SK-N-SH treated with all-trans-retinoic acid at 6 μM for 48 hours (cell line): ENCODE data around the gene MTMR3.

Experiments used
- ATAC-seq: fragments of 200-7000 bp; cut with Tn5 transposase; 3 replicates; pipeline ENCODE4 v1.9.1; 2020; ENCODE audit warnings: mild to moderate bottlenecking, moderate library complexity
- ARNTL ChIP-seq: fragments of 450-650 bp; formaldehyde crosslinking; IDR thresholded peaks from 2 replicates; pipeline ENCODE4 v1.5.0; 2020; ENCODE audit warnings: low read depth, mild to moderate bottlenecking, moderate library complexity, borderline replicate concordance
- BACH2 ChIP-seq: fragments of 250-450 bp; sonication (Bioruptor Pico); IDR thresholded peaks from 2 replicates; pipeline ENCODE4 v1.9.0; 2021; ENCODE audit warnings: mild to moderate bottlenecking, borderline replicate concordance
- CREB5 ChIP-seq: fragments of 250-450 bp; sonication (Bioruptor Pico); IDR thresholded peaks from 2 replicates; pipeline ENCODE4 v1.5.1; 2020; ENCODE audit warnings: low read depth, mild to moderate bottlenecking, moderate library complexity
- CSDC2 ChIP-seq: fragments of 250-450 bp; sonication (Bioruptor Pico); IDR thresholded peaks from 2 replicates; pipeline ENCODE4 v1.5.0; 2020; ENCODE audit warnings: mild to moderate bottlenecking, moderate library complexity
- CSRNP3 ChIP-seq: fragments of 250-450 bp; sonication (Bioruptor Pico); IDR thresholded peaks from 2 replicates; pipeline ENCODE4 v1.5.1; 2021; ENCODE audit warnings: mild to moderate bottlenecking, moderate library complexity
- GLIS3 ChIP-seq: fragments of 250-450 bp; sonication (Bioruptor Pico); IDR thresholded peaks from 2 replicates; pipeline ENCODE4 v1.5.0; 2020; ENCODE audit warnings: mild to moderate bottlenecking, moderate library complexity
- ISL1 ChIP-seq: fragments of 250-450 bp; sonication (Bioruptor Pico); IDR thresholded peaks from 2 replicates; pipeline ENCODE4 v2.1.2; 2022; ENCODE audit warnings: mild to moderate bottlenecking, moderate library complexity
- OSR1 ChIP-seq: fragments of 250-450 bp; sonication (Bioruptor Pico); IDR thresholded peaks from 2 replicates; pipeline ENCODE4 v1.8.0; 2022; ENCODE audit warnings: moderate library complexity, mild to moderate bottlenecking, inconsistent platforms
- PATZ1 ChIP-seq: fragments of 250-450 bp; sonication (Bioruptor Pico); IDR thresholded peaks from 2 replicates; pipeline ENCODE4 v1.8.0; 2020; ENCODE audit warnings: mild to moderate bottlenecking, moderate library complexity, borderline replicate concordance
- POU6F1 ChIP-seq: fragments of 250-450 bp; sonication (Bioruptor Pico); IDR thresholded peaks from 2 replicates; pipeline ENCODE4 v1.8.0; 2021; ENCODE audit warnings: low read depth, mild to moderate bottlenecking, moderate library complexity, borderline replicate concordance
- PPARA ChIP-seq: fragments of 250-450 bp; sonication (Bioruptor Pico); IDR thresholded peaks from 2 replicates; pipeline ENCODE4 v1.5.0; 2020; ENCODE audit warnings: mild to moderate bottlenecking, borderline replicate concordance
- RARB ChIP-seq: fragments of 250-450 bp; sonication (Bioruptor Pico); IDR thresholded peaks from 2 replicates; pipeline ENCODE4 v1.8.0; 2021; ENCODE audit warnings: mild to moderate bottlenecking, moderate library complexity
- SNAI2 ChIP-seq: fragments of 250-450 bp; sonication (Bioruptor Pico); IDR thresholded peaks from 2 replicates; pipeline ENCODE4 v1.5.0; 2020; ENCODE audit warnings: mild to moderate bottlenecking, moderate library complexity
- TOX ChIP-seq: fragments of 250-450 bp; sonication (Bioruptor Pico); IDR thresholded peaks from 2 replicates; pipeline ENCODE4 v1.8.0; 2021; ENCODE audit warnings: mild to moderate bottlenecking, moderate library complexity, borderline replicate concordance
- TSHZ2 ChIP-seq: fragments of 250-450 bp; sonication (Bioruptor Pico); IDR thresholded peaks from 2 replicates; pipeline ENCODE4 v1.5.0; 2020; ENCODE audit warnings: mild to moderate bottlenecking, moderate library complexity
- ZC3H10 ChIP-seq: fragments of 250-450 bp; sonication (Bioruptor Pico); IDR thresholded peaks from 2 replicates; pipeline ENCODE4 v1.5.1; 2021; ENCODE audit warnings: mild to moderate bottlenecking, moderate library complexity
- ZFP3 ChIP-seq: fragments of 250-450 bp; sonication (Bioruptor Pico); IDR thresholded peaks from 2 replicates; pipeline ENCODE4 v1.5.0; 2020; ENCODE audit warnings: mild to moderate bottlenecking, moderate library complexity
- ZFP30 ChIP-seq: fragments of 450-650 bp; formaldehyde crosslinking; IDR thresholded peaks from 2 replicates; pipeline ENCODE4 v1.5.0; 2022; ENCODE audit warnings: mild to moderate bottlenecking, moderate library complexity
- ZNF565 ChIP-seq: fragments of 450-650 bp; formaldehyde crosslinking; conservative IDR thresholded peaks from 2 replicates; pipeline ENCODE4 v1.5.0; 2020; ENCODE audit warnings: low read depth, mild to moderate bottlenecking, moderate library complexity
- ZNF8 ChIP-seq: fragments of 450-650 bp; formaldehyde crosslinking; IDR thresholded peaks from 2 replicates; pipeline ENCODE4 v1.5.0; 2020; ENCODE audit warnings: mild to moderate bottlenecking, moderate library complexity

MTMR3 gene

GRCh38 chr22:29967461-29967860 is 84.5 kb downstream of the MTMR3 start:
- no peak for TF ChIP-seq CREB5 (CRISPR knock-in tag)
- no peak for TF ChIP-seq CSDC2 (CRISPR knock-in tag)
- no peak for TF ChIP-seq TSHZ2 (CRISPR knock-in tag)
- no peak for TF ChIP-seq ARNTL (CRISPR knock-in tag)
- TF ChIP-seq ZC3H10 (CRISPR knock-in tag): no peak
- no peak for TF ChIP-seq OSR1 (CRISPR knock-in tag)
- no peak for TF ChIP-seq SNAI2 (CRISPR knock-in tag)
- TF ChIP-seq TOX (CRISPR knock-in tag): no peak
- TF ChIP-seq RARB: no peak
- no peak for TF ChIP-seq PATZ1
- no peak for TF ChIP-seq PPARA (CRISPR knock-in tag)
- TF ChIP-seq CSRNP3 (CRISPR knock-in tag): no peak
- no peak for TF ChIP-seq BACH2 (CRISPR knock-in tag)
- TF ChIP-seq ISL1: no peak
- no peak for TF ChIP-seq ZFP30 (CRISPR knock-in tag)
- no peak for TF ChIP-seq POU6F1
- no peak for TF ChIP-seq ZNF8 (CRISPR knock-in tag)
- ATAC-seq: no peak

- no peak for TF ChIP-seq GLIS3 (CRISPR knock-in tag)
- no peak for TF ChIP-seq CSDC2 (CRISPR knock-in tag)
- no peak for TF ChIP-seq ZFP3 (CRISPR knock-in tag)
- no peak for TF ChIP-seq POU6F1
- no peak for TF ChIP-seq ZNF565 (CRISPR knock-in tag)
- no peak for TF ChIP-seq CREB5 (CRISPR knock-in tag)
- TF ChIP-seq, all 23 proteins: peak for 0
- ATAC-seq: no peak
Measured at GRCh38 chr22:29971607-29972006, 88.6 kb downstream of the MTMR3 start.
